HepG2 (cell line): Measurements from ENCODE around the gene GPR31. TPM values are rescaled to one million over a fixed set of nuclear protein-coding genes. Genes with fewer than 3 reads are reported as not detected.
A peak's percentile ranks its signal among the peaks of the same experiment; 100 is the strongest.

Experiments used
- ARNTL ChIP-seq: sonication (generic); formaldehyde crosslinking; IDR thresholded peaks from 2 replicates; pipeline ENCODE4 v1.4.0; 2020; ENCODE audit warnings: mild to moderate bottlenecking, missing genetic modification reagents
- ATM ChIP-seq: fragments of 450-650 bp; IDR thresholded peaks from 2 replicates; pipeline ENCODE4 v1.7.1; 2017; ENCODE audit warnings: mild to moderate bottlenecking, borderline replicate concordance
- DNMT1 ChIP-seq: sonication (generic); formaldehyde crosslinking; IDR thresholded peaks from 2 replicates; pipeline ENCODE4 v1.5.1; 2020; ENCODE audit warnings: mild to moderate bottlenecking, missing genetic modification reagents
- GPBP1L1 ChIP-seq: sonication (generic); formaldehyde crosslinking; IDR thresholded peaks from 2 replicates; pipeline ENCODE4 v1.5.0; 2020; ENCODE audit warnings: mild to moderate bottlenecking, missing genetic modification reagents
- HMG20A ChIP-seq: IDR thresholded peaks from 2 replicates; pipeline ENCODE4 v1.6.1; 2016; ENCODE audit warnings: borderline replicate concordance
- KLF6 ChIP-seq: IDR thresholded peaks from 2 replicates; pipeline ENCODE4 v1.8.0; 2016; ENCODE audit warnings: missing biosample characterization, missing genetic modification reagents
- MED8 ChIP-seq: sonication (generic); formaldehyde crosslinking; IDR thresholded peaks from 2 replicates; pipeline ENCODE4 v1.8.1; 2023; ENCODE audit warnings: mild to moderate bottlenecking, missing genetic modification reagents; ENCODE audit not compliant: insufficient replicate concordance
- NCOA1 ChIP-seq: sonication (generic); formaldehyde crosslinking; IDR thresholded peaks from 2 replicates; pipeline ENCODE4 v1.9.0; 2021; ENCODE audit warnings: missing genetic modification reagents
- PRMT3 ChIP-seq: sonication (generic); formaldehyde crosslinking; IDR thresholded peaks from 2 replicates; pipeline ENCODE4 v1.8.1; 2022; ENCODE audit warnings: low read depth, mild to moderate bottlenecking, moderate library complexity, missing genetic modification reagents, borderline replicate concordance
- REL ChIP-seq: sonication (generic); formaldehyde crosslinking; conservative IDR thresholded peaks from 2 replicates; pipeline ENCODE4 v1.8.0; 2022; ENCODE audit warnings: mild to moderate bottlenecking, missing genetic modification reagents, moderate library complexity
- SP2 ChIP-seq: sonication (generic); formaldehyde crosslinking; IDR thresholded peaks from 2 replicates; pipeline ENCODE4 v1.5.1; 2020; ENCODE audit warnings: mild to moderate bottlenecking, missing genetic modification reagents
- SUZ12 ChIP-seq: fragments of 150-350 bp; IDR thresholded peaks from 2 replicates; pipeline ENCODE4 v1.6.1; 2014; ENCODE audit warnings: low read depth, low read length
- TERF1 ChIP-seq: sonication (generic); formaldehyde crosslinking; IDR thresholded peaks from 2 replicates; pipeline ENCODE4 v1.8.0; 2022; ENCODE audit warnings: mild to moderate bottlenecking, missing genetic modification reagents, moderate library complexity
- ZNF431 ChIP-seq: sonication (generic); formaldehyde crosslinking; IDR thresholded peaks from 2 replicates; pipeline ENCODE4 v1.9.0; 2022; ENCODE audit warnings: missing genetic modification reagents, low read depth, mild to moderate bottlenecking, borderline replicate concordance
- ZNF570 ChIP-seq: sonication (generic); formaldehyde crosslinking; IDR thresholded peaks from 2 replicates; pipeline ENCODE4 v1.4.0; 2020; ENCODE audit warnings: mild to moderate bottlenecking, missing genetic modification reagents, borderline replicate concordance
- ZSCAN30 ChIP-seq: sonication (generic); formaldehyde crosslinking; IDR thresholded peaks from 2 replicates; pipeline ENCODE4 v1.5.0; 2020; ENCODE audit warnings: mild to moderate bottlenecking, missing genetic modification reagents
- ZSCAN31 ChIP-seq: sonication (generic); formaldehyde crosslinking; IDR thresholded peaks from 2 replicates; pipeline ENCODE4 v1.5.0; 2020; ENCODE audit warnings: low read depth, mild to moderate bottlenecking, missing genetic modification reagents
- ZSCAN9 ChIP-seq: IDR thresholded peaks from 2 replicates; pipeline ENCODE4 v1.6.1; 2016; ENCODE audit warnings: borderline replicate concordance
- polyA plus RNA-seq, 8 experiments: library from polyadenylated mRNA; depleted of rRNA in 3 of 8; stranded (reverse) in 7 of 8; unstranded in 1 of 8; fragments of >200 nt; fragmentation: Illumina TruSeq in 4 of 8; extraction: Trizol in 4 of 8; gene quantifications; 2 replicates each; pipeline versions ENCODE4 v1.2.1 to v1.2.3, GENCODE V29; 2011 to 2016; ENCODE audit warnings: low read depth in 4 of 8, missing spikeins in 1 of 8, mixed read lengths in 1 of 8; ENCODE audit not compliant: insufficient read depth in 1 of 8
- total RNA-seq, 5 experiments: library from RNA; depleted of rRNA; stranded (reverse); fragments of >200 nt; fragmentation: Illumina TruSeq; extraction: Trizol; gene quantifications; 2 replicates each; pipeline ENCODE4 v1.2.3, GENCODE V29; 2016; ENCODE audit warnings: low read depth in 1 of 5
- TF ChIP-seq, protein P1 (sequence below): sonication (generic); formaldehyde crosslinking; IDR thresholded peaks from 2 replicates; pipeline ENCODE4 v1.5.0; 2020; ENCODE audit warnings: missing genetic modification reagents, mild to moderate bottlenecking, borderline replicate concordance
- TF ChIP-seq, protein P2 (sequence below): IDR thresholded peaks from 2 replicates; pipeline ENCODE4 v1.6.1; 2016; ENCODE audit warnings: low read depth

Gene GPR31
- total and polyA plus RNA-seq, 2 of the 13 experiments (the other 11 are each of a cell fraction or from before 2014, with no cell fraction given) = not detected

DNA sequence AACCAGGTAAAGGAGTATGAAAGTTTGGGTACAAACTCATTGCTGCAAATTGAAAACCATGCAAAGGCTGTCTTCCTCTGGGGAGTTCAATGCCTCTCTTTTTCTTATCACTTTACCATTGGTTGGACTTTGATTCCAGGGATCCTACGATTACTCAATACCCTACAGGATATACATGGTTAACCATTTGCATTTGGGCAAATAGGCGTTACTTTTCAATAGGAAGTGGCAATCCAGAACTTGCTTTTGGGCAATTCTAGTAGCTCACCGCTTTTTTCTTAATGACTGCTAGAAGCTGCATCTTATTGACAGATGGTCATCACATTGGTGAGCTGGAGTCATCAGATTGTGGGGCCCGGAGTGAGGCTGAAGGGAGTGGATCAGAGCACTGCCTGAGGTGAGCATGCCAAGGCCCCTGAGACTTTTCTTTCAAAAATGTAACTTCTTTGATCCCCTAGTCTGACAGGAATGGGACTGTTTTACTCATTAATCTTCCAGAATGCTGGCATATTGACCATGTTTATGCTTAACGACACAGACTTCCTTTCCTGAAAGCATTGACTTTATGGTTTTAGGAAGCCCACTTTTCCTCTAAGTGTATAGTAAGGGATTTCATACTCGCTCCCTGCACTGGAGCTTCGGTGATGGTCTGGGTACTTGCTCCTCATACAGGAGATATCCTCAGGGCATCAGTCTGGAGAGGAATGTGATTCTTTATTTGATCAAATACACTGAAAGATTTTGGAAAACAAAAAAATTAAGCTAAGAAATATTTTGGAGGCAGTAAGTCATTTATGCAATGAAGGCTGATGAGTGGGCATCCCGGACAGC lies 34.7 kb downstream of the GPR31 start, which contains the start of gene CCR6 (continued):
- peak; percentile 85; the same call in 1 of the 2 replicates for TF ChIP-seq HMG20A (CRISPR knock-in tag)
- no peak for TF ChIP-seq REL
- TF ChIP-seq, protein P1, sequence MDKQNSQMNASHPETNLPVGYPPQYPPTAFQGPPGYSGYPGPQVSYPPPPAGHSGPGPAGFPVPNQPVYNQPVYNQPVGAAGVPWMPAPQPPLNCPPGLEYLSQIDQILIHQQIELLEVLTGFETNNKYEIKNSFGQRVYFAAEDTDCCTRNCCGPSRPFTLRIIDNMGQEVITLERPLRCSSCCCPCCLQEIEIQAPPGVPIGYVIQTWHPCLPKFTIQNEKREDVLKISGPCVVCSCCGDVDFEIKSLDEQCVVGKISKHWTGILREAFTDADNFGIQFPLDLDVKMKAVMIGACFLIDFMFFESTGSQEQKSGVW (CRISPR knock-in tag) = no peak
- no peak for TF ChIP-seq GPBP1L1 (CRISPR knock-in tag)
- TF ChIP-seq SP2 = no peak
- TF ChIP-seq ZSCAN31 (CRISPR knock-in tag) = no peak
- TF ChIP-seq ZNF570 (CRISPR knock-in tag) = no peak
- TF ChIP-seq MED8 (CRISPR knock-in tag) = no peak
- no peak for TF ChIP-seq NCOA1
- no peak for TF ChIP-seq ZNF431 (CRISPR knock-in tag)
- no peak for TF ChIP-seq DNMT1 (CRISPR knock-in tag)
- TF ChIP-seq SUZ12 = no peak
- peak; percentile 69; the same call in 1 of the 2 replicates for TF ChIP-seq ZSCAN9
- TF ChIP-seq TERF1 = no peak
- TF ChIP-seq, protein P2, sequence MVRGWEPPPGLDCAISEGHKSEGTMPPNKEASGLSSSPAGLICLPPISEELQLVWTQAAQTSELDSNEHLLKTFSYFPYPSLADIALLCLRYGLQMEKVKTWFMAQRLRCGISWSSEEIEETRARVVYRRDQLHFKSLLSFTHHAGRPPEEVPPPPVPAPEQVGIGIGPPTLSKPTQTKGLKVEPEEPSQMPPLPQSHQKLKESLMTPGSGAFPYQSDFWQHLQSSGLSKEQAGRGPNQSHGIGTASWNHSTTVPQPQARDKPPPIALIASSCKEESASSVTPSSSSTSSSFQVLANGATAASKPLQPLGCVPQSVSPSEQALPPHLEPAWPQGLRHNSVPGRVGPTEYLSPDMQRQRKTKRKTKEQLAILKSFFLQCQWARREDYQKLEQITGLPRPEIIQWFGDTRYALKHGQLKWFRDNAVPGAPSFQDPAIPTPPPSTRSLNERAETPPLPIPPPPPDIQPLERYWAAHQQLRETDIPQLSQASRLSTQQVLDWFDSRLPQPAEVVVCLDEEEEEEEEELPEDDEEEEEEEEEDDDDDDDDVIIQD (CRISPR knock-in tag) = peak; percentile 76; the same call in 1 of the 2 replicates
- no peak for TF ChIP-seq ZSCAN30 (CRISPR knock-in tag)
- no peak for TF ChIP-seq PRMT3 (CRISPR knock-in tag)
- no peak for TF ChIP-seq ATM
- no peak for TF ChIP-seq KLF6 (CRISPR knock-in tag)
- TF ChIP-seq ARNTL (CRISPR knock-in tag) = no peak
